ENCODE results near the gene MBTD1. TPM values are rescaled to one million over a fixed set of nuclear protein-coding genes. Genes with fewer than 3 reads are reported as not detected.
A peak's percentile ranks its signal among the peaks of the same experiment; 100 is the strongest.

The MBTD1 gene
- total RNA-seq, 1 experiment from 2014 or later: 40.6 TPM

DNA sequence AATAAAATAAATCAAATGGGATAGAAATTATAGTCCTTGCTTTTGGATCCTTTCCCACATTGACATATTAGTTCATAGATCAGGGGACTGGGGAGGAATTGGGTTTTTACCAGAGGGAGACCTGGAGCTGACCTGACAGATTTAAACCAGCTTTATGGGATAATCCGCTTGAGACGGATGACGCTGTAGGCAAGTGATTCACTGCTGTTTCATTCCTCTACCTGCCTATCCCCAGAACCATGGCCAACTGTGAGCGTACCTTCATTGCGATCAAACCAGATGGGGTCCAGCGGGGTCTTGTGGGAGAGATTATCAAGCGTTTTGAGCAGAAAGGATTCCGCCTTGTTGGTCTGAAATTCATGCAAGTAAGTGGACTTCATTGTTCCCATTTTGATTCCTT lies 104.4 kb downstream of the MBTD1 start (continued):
- TF ChIP-seq NR1H2 (CRISPR knock-in tag; IDR thresholded peaks at IDR 0.05): no peak

DNA sequence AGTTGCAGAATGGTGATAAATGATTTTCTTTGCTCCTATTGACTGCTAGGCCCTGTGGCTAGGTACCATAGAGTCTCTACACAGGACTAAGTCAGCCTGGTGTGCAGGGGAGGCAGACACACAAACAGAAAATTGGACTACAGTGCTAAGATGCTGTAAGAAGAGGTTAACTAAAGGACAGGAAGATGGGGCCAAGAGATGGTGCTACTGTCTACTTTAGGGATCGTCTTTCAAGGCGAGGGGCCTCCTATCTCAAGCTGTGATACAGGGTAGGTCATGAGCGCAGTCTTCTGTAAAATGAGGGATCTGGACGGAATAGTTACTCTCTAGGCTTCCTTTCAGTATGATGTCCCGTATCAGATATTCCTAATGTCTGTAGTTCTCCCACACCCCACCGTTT lies 105.7 kb downstream of the MBTD1 start:
- TF ChIP-seq OVOL2 (CRISPR knock-in tag; IDR thresholded peaks at IDR 0.05; ENCODE audit: borderline replicate concordance) (no peak), FOXJ3 (CRISPR knock-in tag; IDR thresholded peaks at IDR 0.05; ENCODE audit: borderline replicate concordance) (no peak)
- ATAC-seq: no peak
- no peaks in the 10 kb centered on the region for H3K4me1 Mint-ChIP-seq
- DNase-seq (ENCODE audit: low spot score): no peak
- CTCF ChIA-PET: interaction anchor here (1.0 to 1.6 kb wide), 3 partner anchors 12 to 369 kb away, joined by 3 to 17 read pairs (median 5); partner anchors contain the start of gene NME2
- 0 out of 2 replicates have a peak, but pooled peaks cover 3% of the 10 kb centered on the region for H3K9me3 Mint-ChIP-seq
- H3K4me3 Mint-ChIP-seq: no peak overlapping the region
- POLR2A ChIA-PET: interaction anchor here (1.9 kb wide), 1 partner anchor 12 kb away, joined by 15 read pairs; the partner anchor contains the start of gene NME2
- H3K27ac Mint-ChIP-seq: no peak overlapping the region
- H3K36me3 Mint-ChIP-seq: peaks cover 35% of the 10 kb centered on the region
- no peaks in the 10 kb centered on the region for H3K27me3 Mint-ChIP-seq (ENCODE audit: low read depth)

DNA sequence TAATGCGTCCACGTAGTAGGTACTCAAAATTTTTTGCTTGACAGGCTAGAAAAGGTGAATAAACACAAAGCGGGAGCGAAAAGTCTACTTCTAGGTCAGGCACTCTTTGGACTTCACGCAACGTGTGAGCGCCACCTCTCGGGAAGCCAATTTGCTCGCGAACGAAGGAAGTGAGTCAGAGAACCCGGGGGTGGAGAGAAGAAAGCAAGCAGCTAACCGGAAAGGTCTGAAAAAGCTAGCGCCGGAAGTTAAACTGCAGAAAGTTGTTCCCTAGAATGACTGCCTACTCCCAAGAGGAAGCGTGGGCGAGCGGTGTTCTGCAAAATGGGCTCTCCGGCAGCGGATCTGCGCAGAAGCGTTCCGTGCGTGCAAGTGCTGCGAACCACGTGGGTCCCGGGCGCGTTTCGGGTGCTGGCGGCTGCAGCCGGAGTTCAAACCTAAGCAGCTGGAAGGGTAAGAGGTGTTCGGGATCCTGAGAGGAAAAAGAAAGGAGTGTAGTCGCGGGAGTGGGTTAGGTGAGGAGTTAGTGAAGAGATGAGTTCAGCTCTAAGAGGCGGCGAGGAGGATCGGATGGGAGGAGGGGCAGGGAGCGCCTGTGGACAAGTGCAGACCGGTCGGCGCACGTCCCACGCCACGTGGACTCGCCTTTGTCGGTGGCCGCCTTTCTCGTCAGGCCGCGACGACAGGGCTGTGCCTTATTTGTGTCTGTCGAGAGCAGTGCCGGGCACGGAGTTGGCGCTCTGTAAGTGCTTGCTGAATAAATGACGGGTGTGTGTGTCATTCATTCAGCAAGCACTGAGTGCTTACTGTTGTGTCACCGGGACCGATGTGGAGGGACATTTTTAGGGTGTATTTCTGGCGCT lies 106.4 kb downstream of the MBTD1 start, which contains the start of gene NME1:
Gene NME1 (plus strand): TSS at position 350 of the 863 bp plus-strand sequence. CDS start 2,096 bp downstream, outside the sequence.
- H3K9me3 Mint-ChIP-seq: 0 out of 2 replicates have a peak, but pooled peaks cover 3% of the 10 kb centered on the region
- ChIA-PET CTCF (interaction anchor here (0.6 to 2.0 kb wide), 27 partner anchors 12 to 371 kb away, joined by 3 to 23 read pairs (median 4); partner anchors contain the start of genes NME2 and SPAG9), POLR2A (interaction anchor here (0.6 to 1.9 kb wide), 7 partner anchors 12 to 1542 kb away, joined by 3 to 15 read pairs (median 3); partner anchors contain the start of genes NME2 and SPAG9)
- peaks cover 28% of the 10 kb centered on the region for H3K36me3 Mint-ChIP-seq
- no peak within 1 kb of the TSS for H3K4me3 Mint-ChIP-seq
- ATAC-seq (peak; percentile 91), DNase-seq (ENCODE audit: low spot score) (peak; percentile 96)
- no peak within 1 kb of the TSS for H3K27ac Mint-ChIP-seq
- H3K27me3 Mint-ChIP-seq (ENCODE audit: low read depth): no peaks in the 10 kb centered on the region
- H3K4me1 Mint-ChIP-seq: no peaks in the 10 kb centered on the region
- no peak; the same call in 1 of the 2 replicates for TF ChIP-seq JUN (CRISPR knock-in tag; IDR thresholded peaks at IDR 0.05)
- TF ChIP-seq, protein P1, sequence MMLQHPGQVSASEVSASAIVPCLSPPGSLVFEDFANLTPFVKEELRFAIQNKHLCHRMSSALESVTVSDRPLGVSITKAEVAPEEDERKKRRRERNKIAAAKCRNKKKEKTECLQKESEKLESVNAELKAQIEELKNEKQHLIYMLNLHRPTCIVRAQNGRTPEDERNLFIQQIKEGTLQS (CRISPR knock-in tag; conservative IDR thresholded peaks at IDR 0.05): no peak
- peak; percentile 91 for TF ChIP-seq CREM (CRISPR knock-in tag; IDR thresholded peaks at IDR 0.05)
- TF ChIP-seq, protein P2, sequence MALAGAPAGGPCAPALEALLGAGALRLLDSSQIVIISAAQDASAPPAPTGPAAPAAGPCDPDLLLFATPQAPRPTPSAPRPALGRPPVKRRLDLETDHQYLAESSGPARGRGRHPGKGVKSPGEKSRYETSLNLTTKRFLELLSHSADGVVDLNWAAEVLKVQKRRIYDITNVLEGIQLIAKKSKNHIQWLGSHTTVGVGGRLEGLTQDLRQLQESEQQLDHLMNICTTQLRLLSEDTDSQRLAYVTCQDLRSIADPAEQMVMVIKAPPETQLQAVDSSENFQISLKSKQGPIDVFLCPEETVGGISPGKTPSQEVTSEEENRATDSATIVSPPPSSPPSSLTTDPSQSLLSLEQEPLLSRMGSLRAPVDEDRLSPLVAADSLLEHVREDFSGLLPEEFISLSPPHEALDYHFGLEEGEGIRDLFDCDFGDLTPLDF (CRISPR knock-in tag; IDR thresholded peaks at IDR 0.05): no peak
- TF ChIP-seq SMAD3 (CRISPR knock-in tag; IDR thresholded peaks at IDR 0.05; ENCODE audit: borderline replicate concordance): no peak
- no peak for TF ChIP-seq ZBTB21 (CRISPR knock-in tag; IDR thresholded peaks at IDR 0.05; ENCODE audit: borderline replicate concordance)
- no peak for TF ChIP-seq SOX15 (CRISPR knock-in tag; IDR thresholded peaks at IDR 0.05)
- no peak for TF ChIP-seq GTF2I (CRISPR knock-in tag; conservative IDR thresholded peaks at IDR 0.05)
- TF ChIP-seq, protein P3, sequence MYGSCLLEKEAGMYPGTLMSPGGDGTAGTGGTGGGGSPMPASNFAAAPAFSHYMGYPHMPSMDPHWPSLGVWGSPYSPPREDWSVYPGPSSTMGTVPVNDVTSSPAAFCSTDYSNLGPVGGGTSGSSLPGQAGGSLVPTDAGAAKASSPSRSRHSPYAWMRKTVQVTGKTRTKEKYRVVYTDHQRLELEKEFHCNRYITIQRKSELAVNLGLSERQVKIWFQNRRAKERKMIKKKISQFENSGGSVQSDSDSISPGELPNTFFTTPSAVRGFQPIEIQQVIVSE (CRISPR knock-in tag; IDR thresholded peaks at IDR 0.05; ENCODE audit: borderline replicate concordance): no peak
- TF ChIP-seq ZNF263 (CRISPR knock-in tag; IDR thresholded peaks at IDR 0.05; ENCODE audit: low read depth): no peak
- TF ChIP-seq JAZF1 (CRISPR knock-in tag; IDR thresholded peaks at IDR 0.05): no peak
- TF ChIP-seq CREB1 (CRISPR knock-in tag; IDR thresholded peaks at IDR 0.05): no peak
- TF ChIP-seq GRHL2 (CRISPR knock-in tag; IDR thresholded peaks at IDR 0.05; ENCODE audit: insufficient replicate concordance, severe bottlenecking): no peak
- peak; percentile 96 for TF ChIP-seq GABPB1 (CRISPR knock-in tag; IDR thresholded peaks at IDR 0.05)
- TF ChIP-seq ESRRA (CRISPR knock-in tag; IDR thresholded peaks at IDR 0.05; ENCODE audit: borderline replicate concordance): no peak
- TF ChIP-seq, protein P4, sequence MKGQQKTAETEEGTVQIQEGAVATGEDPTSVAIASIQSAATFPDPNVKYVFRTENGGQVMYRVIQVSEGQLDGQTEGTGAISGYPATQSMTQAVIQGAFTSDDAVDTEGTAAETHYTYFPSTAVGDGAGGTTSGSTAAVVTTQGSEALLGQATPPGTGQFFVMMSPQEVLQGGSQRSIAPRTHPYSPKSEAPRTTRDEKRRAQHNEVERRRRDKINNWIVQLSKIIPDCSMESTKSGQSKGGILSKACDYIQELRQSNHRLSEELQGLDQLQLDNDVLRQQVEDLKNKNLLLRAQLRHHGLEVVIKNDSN (CRISPR knock-in tag; IDR thresholded peaks at IDR 0.05): peak; percentile 92
- TF ChIP-seq NR1H2 (CRISPR knock-in tag; IDR thresholded peaks at IDR 0.05): no peak
- TF ChIP-seq, protein P5, sequence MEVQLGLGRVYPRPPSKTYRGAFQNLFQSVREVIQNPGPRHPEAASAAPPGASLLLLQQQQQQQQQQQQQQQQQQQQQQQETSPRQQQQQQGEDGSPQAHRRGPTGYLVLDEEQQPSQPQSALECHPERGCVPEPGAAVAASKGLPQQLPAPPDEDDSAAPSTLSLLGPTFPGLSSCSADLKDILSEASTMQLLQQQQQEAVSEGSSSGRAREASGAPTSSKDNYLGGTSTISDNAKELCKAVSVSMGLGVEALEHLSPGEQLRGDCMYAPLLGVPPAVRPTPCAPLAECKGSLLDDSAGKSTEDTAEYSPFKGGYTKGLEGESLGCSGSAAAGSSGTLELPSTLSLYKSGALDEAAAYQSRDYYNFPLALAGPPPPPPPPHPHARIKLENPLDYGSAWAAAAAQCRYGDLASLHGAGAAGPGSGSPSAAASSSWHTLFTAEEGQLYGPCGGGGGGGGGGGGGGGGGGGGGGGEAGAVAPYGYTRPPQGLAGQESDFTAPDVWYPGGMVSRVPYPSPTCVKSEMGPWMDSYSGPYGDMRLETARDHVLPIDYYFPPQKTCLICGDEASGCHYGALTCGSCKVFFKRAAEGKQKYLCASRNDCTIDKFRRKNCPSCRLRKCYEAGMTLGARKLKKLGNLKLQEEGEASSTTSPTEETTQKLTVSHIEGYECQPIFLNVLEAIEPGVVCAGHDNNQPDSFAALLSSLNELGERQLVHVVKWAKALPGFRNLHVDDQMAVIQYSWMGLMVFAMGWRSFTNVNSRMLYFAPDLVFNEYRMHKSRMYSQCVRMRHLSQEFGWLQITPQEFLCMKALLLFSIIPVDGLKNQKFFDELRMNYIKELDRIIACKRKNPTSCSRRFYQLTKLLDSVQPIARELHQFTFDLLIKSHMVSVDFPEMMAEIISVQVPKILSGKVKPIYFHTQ (CRISPR knock-in tag; IDR thresholded peaks at IDR 0.05): no peak
- no peak for TF ChIP-seq ZNF317 (CRISPR knock-in tag; IDR thresholded peaks at IDR 0.05; ENCODE audit: borderline replicate concordance, low read depth)
- TF ChIP-seq FOXP1 (CRISPR knock-in tag; IDR thresholded peaks at IDR 0.05; ENCODE audit: borderline replicate concordance): peak; percentile 94
- TF ChIP-seq FOXJ3 (CRISPR knock-in tag; IDR thresholded peaks at IDR 0.05; ENCODE audit: borderline replicate concordance): no peak
- TF ChIP-seq, protein P6, sequence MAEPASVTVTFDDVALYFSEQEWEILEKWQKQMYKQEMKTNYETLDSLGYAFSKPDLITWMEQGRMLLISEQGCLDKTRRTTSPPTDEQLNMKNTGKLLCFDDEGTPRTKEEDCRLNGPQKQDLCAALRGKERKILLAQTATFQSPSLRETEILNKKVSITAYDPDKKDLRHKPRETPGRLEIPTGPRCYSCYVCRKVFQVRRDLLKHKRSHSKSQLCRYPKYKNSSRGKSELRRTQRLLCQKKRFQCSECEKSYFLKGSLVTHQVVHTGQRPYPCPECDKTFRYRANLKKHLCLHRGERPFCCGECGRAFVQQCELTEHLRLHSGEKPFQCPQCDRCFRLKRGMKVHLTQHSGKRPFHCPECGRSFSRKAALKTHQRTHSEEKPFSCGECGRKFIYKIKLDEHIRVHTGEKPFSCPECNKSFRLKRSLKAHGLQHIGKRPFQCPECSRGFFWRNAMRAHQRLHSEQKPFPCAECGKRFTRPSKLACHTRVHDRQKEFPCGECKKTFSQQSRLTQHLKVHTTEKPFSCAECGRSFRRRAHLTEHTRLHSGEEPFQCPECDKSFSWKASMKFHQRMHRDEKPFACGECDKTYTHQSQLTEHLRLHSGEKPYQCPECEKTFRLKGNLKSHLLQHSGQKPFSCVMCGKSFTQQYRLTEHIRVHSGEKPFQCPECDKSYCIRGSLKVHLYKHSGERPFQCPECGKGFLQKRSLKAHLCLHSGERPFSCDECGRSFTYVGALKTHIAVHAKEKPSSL (CRISPR knock-in tag; conservative IDR thresholded peaks at IDR 0.05): no peak

Measured in WTC11 (cell line).